ENCODE measurements around the gene KCNQ5. TPM values are rescaled to one million over a fixed set of nuclear protein-coding genes. Genes with fewer than 3 reads are reported as not detected.

The KCNQ5 gene
- total and polyA plus RNA-seq, 2 of the 8 experiments (the other 6 are each of a cell fraction or from before 2014, with no cell fraction given), result 0.83 to 1.2 TPM

GRCh38 chr6:73174646-73175045 is 552.8 kb downstream of the KCNQ5 start (continued):
- TF ChIP-seq CHD7 (IDR thresholded peaks at IDR 0.05; ENCODE audit: insufficient replicate concordance, low read length) (no peak), HDAC6 (IDR thresholded peaks at IDR 0.05; ENCODE audit: low read depth, low read length) (no peak), POLR2AphosphoS5 (IDR thresholded peaks at IDR 0.05; ENCODE audit: low read depth, low read length) (no peak), RAD21 (IDR thresholded peaks at IDR 0.05 in 1 of 2, conservative IDR thresholded peaks at IDR 0.05 in 1 of 2; ENCODE audit: low read depth in 2 of 2, low read length in 2 of 2) (no peak)

Data from H1 (cell line).